Astrocyte (in vitro differentiated cells and primary cell): ENCODE results near the gene ABHD16B.

Experiments used
- CTCF ChIP-seq: IDR thresholded peaks from 2 replicates; pipeline ENCODE4 v1.5.1; 2011; ENCODE audit warnings: low read depth, mild to moderate bottlenecking, inconsistent platforms, low read length, moderate library complexity; ENCODE audit not compliant: insufficient read depth
- EZH2 ChIP-seq: IDR thresholded peaks from 2 replicates; pipeline ENCODE4 v1.6.1; 2012; ENCODE audit warnings: mild to moderate bottlenecking, low read length, inconsistent platforms; ENCODE audit not compliant: insufficient read depth

GRCh38 chr20:63892402-63892801, 31.1 kb downstream of the ABHD16B start:
- no peak for TF ChIP-seq CTCF
- TF ChIP-seq EZH2, result no peak
